GM23338 (cell line): ENCODE results near the gene GRIN3A. TPM values are rescaled to one million over a fixed set of nuclear protein-coding genes. Genes with fewer than 3 reads are reported as not detected.

Experiments
- ATAC-seq: fragments of 200-7000 bp; cut with Tn5 transposase; 3 replicates; pipeline ENCODE4 v1.9.1; 2020
- DNase-seq: peaks from one replicate; pipeline ENCODE4 v3.0.0-alpha.2; 2015; ENCODE audit warnings: low spot score
- H2AFZ ChIP-seq: fragments of 200-600 bp; sonication (generic); 2 replicates; pipeline ENCODE4 v1.8.0; 2016; ENCODE audit warnings: antibody characterized with exemption, mild to moderate bottlenecking, moderate library complexity
- H3F3A ChIP-seq: fragments of 200-600 bp; sonication (generic); replicated peaks from 2 replicates; pipeline ENCODE4 v1.8.0; 2017; ENCODE audit warnings: antibody characterized with exemption, mixed run types, low read depth
- H3K27ac ChIP-seq: fragments of 200-600 bp; sonication (generic); 2 replicates; pipeline ENCODE4 v1.6.1; 2016; ENCODE audit warnings: low read depth
- H3K27me3 ChIP-seq: fragments of 200-600 bp; sonication (generic); 2 replicates; pipeline ENCODE4 v1.8.0; 2016; ENCODE audit warnings: mild to moderate bottlenecking, mixed run types, moderate library complexity; ENCODE audit not compliant: insufficient read depth
- H3K36me3 ChIP-seq: fragments of 200-600 bp; sonication (generic); 2 replicates; pipeline ENCODE4 v1.8.0; 2016; ENCODE audit warnings: mild to moderate bottlenecking; ENCODE audit not compliant: insufficient read depth
- H3K4me1 ChIP-seq: fragments of 200-600 bp; sonication (generic); 2 replicates; pipeline ENCODE4 v1.8.0; 2016; ENCODE audit warnings: mild to moderate bottlenecking, moderate library complexity; ENCODE audit not compliant: insufficient read depth
- H3K4me2 ChIP-seq: fragments of 200-600 bp; sonication (generic); 2 replicates; pipeline ENCODE4 v1.7.1; 2017; ENCODE audit warnings: mixed run types
- H3K4me3 ChIP-seq: fragments of 200-600 bp; sonication (generic); 2 replicates; pipeline ENCODE4 v1.6.1; 2016; ENCODE audit warnings: mixed run types
- H3K79me2 ChIP-seq: fragments of 200-600 bp; sonication (generic); replicated peaks from 2 replicates; pipeline ENCODE4 v1.8.0; 2017; ENCODE audit warnings: mild to moderate bottlenecking; ENCODE audit not compliant: insufficient read depth
- H3K9me2 ChIP-seq: fragments of 200-600 bp; sonication (generic); 2 replicates; pipeline ENCODE4 v1.8.0; 2017; ENCODE audit not compliant: insufficient read depth
- H4K20me1 ChIP-seq: fragments of 200-600 bp; sonication (generic); replicated peaks from 2 replicates; pipeline ENCODE4 v1.8.0; 2017; ENCODE audit warnings: mild to moderate bottlenecking; ENCODE audit not compliant: insufficient read depth
- H3K27ac Mint-ChIP-seq: 2 replicates; pipeline ENCODE4 v1.8.0; 2020; ENCODE audit warnings: inconsistent platforms, mild to moderate bottlenecking, moderate library complexity, mixed read lengths
- H3K27me3 Mint-ChIP-seq: 3 replicates; pipeline ENCODE4 v1.8.0; 2022; ENCODE audit warnings: low read depth, mild to moderate bottlenecking, moderate library complexity, mixed read lengths, inconsistent platforms; ENCODE audit not compliant: insufficient read depth, poor library complexity
- H3K36me3 Mint-ChIP-seq: 3 replicates; pipeline ENCODE4 v1.8.0; 2021; ENCODE audit warnings: low read depth, mild to moderate bottlenecking, inconsistent platforms, moderate library complexity, mixed read lengths
- H3K4me1 Mint-ChIP-seq: 3 replicates; pipeline ENCODE4 v1.8.0; 2020; ENCODE audit warnings: mild to moderate bottlenecking, inconsistent platforms, mixed read lengths
- H3K4me3 Mint-ChIP-seq: 3 replicates; pipeline ENCODE4 v1.8.0; 2021; ENCODE audit warnings: moderate library complexity, mild to moderate bottlenecking, inconsistent platforms, mixed read lengths
- H3K9me3 Mint-ChIP-seq: 3 replicates; pipeline ENCODE4 v1.8.0; 2020; ENCODE audit warnings: moderate library complexity, mild to moderate bottlenecking, inconsistent platforms, mixed read lengths
- CREB1 ChIP-seq: fragments of 250-450 bp; sonication (Bioruptor Pico); IDR thresholded peaks from 2 replicates; pipeline ENCODE4 v1.5.0; 2020; ENCODE audit warnings: low read depth, mild to moderate bottlenecking, moderate library complexity
- EZH2phosphoT487 ChIP-seq: fragments of 200-600 bp; sonication (generic); IDR thresholded peaks from one replicate; pipeline ENCODE4 v1.8.1; 2018; ENCODE audit warnings: antibody characterized with exemption; ENCODE audit not compliant: unreplicated experiment
- ZNF331 ChIP-seq: fragments of 250-450 bp; sonication (Bioruptor Pico); IDR thresholded peaks from 2 replicates; pipeline ENCODE4 v1.5.0; 2020; ENCODE audit warnings: low read depth, mild to moderate bottlenecking, moderate library complexity
- polyA plus RNA-seq: library from polyadenylated mRNA; unstranded; fragments of >200 nt; fragmentation: Nextera tagmentation; extraction: Ambion mirVana; gene quantifications from 2 replicates; pipeline ENCODE4 v1.2.1, GENCODE V29; 2016
- total RNA-seq: library from RNA; depleted of rRNA; stranded (reverse); fragments of >200 nt; shearing (Covaris generic); gene quantifications from 2 replicates; pipeline ENCODE4 v1.2.3, GENCODE V29; 2014
- TF ChIP-seq, protein P1 (sequence below), 2 experiments: fragments of 200-600 bp in 1 of 2; sonication (generic) in 1 of 2; conservative IDR thresholded peaks; 2 replicates each; pipeline versions ENCODE4 v1.5.1 to v1.6.1; 2016 to 2017; ENCODE audit warnings: antibody characterized with exemption in 2 of 2, low read depth in 2 of 2, mild to moderate bottlenecking in 2 of 2, moderate library complexity in 1 of 2
- TF ChIP-seq, protein P2 (sequence below): IDR thresholded peaks from one replicate; pipeline ENCODE4 v1.6.1; 2018; ENCODE audit warnings: antibody characterized with exemption; ENCODE audit not compliant: unreplicated experiment
- TF ChIP-seq, protein P3 (sequence below): IDR thresholded peaks from 2 replicates; pipeline ENCODE4 v1.6.1; 2016; ENCODE audit warnings: antibody characterized with exemption

Gene GRIN3A
- total and polyA plus RNA-seq, 2 experiments from 2014 or later: 0.03 to 0.05 TPM

GRCh38 chr9:101530076-101530711 lies 208.3 kb downstream of the GRIN3A start:
- Histone ChIP-seq H3K4me2 (no peak overlapping the region), H3K4me1 (peaks cover 9% of the 10 kb centered on the region), H3K9me2 (no peaks in the 10 kb centered on the region), H2AFZ (no peak overlapping the region), H3K4me3 (no peak overlapping the region), H4K20me1 (no peaks in the 10 kb centered on the region), H3K27ac (no peak overlapping the region), H3K79me2 (peaks cover 14% of the 10 kb centered on the region), H3K27me3 (no peaks in the 10 kb centered on the region), H3K36me3 (no peaks in the 10 kb centered on the region), H3F3A (no peaks in the 10 kb centered on the region)
- ATAC-seq: peak; percentile 42
- H3K4me1 Mint-ChIP-seq: peaks cover 9% of the 10 kb centered on the region
- TF ChIP-seq, protein P1, sequence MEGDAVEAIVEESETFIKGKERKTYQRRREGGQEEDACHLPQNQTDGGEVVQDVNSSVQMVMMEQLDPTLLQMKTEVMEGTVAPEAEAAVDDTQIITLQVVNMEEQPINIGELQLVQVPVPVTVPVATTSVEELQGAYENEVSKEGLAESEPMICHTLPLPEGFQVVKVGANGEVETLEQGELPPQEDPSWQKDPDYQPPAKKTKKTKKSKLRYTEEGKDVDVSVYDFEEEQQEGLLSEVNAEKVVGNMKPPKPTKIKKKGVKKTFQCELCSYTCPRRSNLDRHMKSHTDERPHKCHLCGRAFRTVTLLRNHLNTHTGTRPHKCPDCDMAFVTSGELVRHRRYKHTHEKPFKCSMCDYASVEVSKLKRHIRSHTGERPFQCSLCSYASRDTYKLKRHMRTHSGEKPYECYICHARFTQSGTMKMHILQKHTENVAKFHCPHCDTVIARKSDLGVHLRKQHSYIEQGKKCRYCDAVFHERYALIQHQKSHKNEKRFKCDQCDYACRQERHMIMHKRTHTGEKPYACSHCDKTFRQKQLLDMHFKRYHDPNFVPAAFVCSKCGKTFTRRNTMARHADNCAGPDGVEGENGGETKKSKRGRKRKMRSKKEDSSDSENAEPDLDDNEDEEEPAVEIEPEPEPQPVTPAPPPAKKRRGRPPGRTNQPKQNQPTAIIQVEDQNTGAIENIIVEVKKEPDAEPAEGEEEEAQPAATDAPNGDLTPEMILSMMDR (conservative IDR thresholded peaks at IDR 0.05; ENCODE audit: low read depth in 2 of 2): peak; percentile 94
- TF ChIP-seq, protein P2, sequence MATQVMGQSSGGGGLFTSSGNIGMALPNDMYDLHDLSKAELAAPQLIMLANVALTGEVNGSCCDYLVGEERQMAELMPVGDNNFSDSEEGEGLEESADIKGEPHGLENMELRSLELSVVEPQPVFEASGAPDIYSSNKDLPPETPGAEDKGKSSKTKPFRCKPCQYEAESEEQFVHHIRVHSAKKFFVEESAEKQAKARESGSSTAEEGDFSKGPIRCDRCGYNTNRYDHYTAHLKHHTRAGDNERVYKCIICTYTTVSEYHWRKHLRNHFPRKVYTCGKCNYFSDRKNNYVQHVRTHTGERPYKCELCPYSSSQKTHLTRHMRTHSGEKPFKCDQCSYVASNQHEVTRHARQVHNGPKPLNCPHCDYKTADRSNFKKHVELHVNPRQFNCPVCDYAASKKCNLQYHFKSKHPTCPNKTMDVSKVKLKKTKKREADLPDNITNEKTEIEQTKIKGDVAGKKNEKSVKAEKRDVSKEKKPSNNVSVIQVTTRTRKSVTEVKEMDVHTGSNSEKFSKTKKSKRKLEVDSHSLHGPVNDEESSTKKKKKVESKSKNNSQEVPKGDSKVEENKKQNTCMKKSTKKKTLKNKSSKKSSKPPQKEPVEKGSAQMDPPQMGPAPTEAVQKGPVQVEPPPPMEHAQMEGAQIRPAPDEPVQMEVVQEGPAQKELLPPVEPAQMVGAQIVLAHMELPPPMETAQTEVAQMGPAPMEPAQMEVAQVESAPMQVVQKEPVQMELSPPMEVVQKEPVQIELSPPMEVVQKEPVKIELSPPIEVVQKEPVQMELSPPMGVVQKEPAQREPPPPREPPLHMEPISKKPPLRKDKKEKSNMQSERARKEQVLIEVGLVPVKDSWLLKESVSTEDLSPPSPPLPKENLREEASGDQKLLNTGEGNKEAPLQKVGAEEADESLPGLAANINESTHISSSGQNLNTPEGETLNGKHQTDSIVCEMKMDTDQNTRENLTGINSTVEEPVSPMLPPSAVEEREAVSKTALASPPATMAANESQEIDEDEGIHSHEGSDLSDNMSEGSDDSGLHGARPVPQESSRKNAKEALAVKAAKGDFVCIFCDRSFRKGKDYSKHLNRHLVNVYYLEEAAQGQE: no peak
- DNase-seq: peak; percentile 89
- H3K27me3 Mint-ChIP-seq: peaks cover 7% of the 10 kb centered on the region
- H3K4me3 Mint-ChIP-seq: no peak overlapping the region
- no peaks in the 10 kb centered on the region for H3K9me3 Mint-ChIP-seq
- no peaks in the 10 kb centered on the region; the same call in 2 of the 3 replicates for H3K36me3 Mint-ChIP-seq
- H3K27ac Mint-ChIP-seq: no peak overlapping the region

GRCh38 chr9:101528015-101528414 lies 210.4 kb downstream of the GRIN3A start:
- no peaks in the 10 kb centered on the region for H3K36me3 ChIP-seq
- no peaks in the 10 kb centered on the region; the same call in 1 of the 3 replicates for H3K9me3 Mint-ChIP-seq
- no peak overlapping the region for H3K4me3 ChIP-seq

DNA sequence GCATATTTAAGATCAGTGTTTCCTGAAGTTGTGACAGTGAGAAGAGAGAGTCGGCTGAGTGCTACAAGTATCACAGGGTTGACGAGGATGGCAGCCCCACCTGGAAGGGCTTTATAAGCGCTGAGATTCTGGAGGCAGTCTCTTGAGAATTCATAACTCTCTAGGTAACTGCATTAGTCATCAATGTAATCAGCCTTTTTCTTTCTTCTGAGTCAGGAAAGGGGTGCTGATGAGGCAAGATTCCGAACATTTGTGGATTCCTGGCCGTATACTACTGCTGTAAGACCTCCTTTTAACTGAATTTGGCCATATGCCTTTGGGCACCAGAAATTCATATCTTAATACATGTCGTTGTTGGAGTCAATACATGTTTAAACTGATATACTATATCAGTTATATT lies 211.4 kb downstream of the GRIN3A start:
- Histone ChIP-seq H3K4me2 (no peak overlapping the region), H3K4me1 (no peaks in the 10 kb centered on the region), H3K79me2 (no peaks in the 10 kb centered on the region), H3F3A (no peaks in the 10 kb centered on the region), H3K27me3 (no peaks in the 10 kb centered on the region), H3K4me3 (no peak overlapping the region), H3K9me2 (no peaks in the 10 kb centered on the region), H3K27ac (no peak overlapping the region), H2AFZ (peak overlapping the region; percentile 50), H4K20me1 (no peaks in the 10 kb centered on the region), H3K36me3 (no peaks in the 10 kb centered on the region)
- Mint-ChIP-seq H3K27ac (no peak overlapping the region), H3K27me3 (no peaks in the 10 kb centered on the region), H3K9me3 (no peaks in the 10 kb centered on the region; the same call in 1 of the 3 replicates), H3K36me3 (no peaks in the 10 kb centered on the region), H3K4me1 (peaks cover 19% of the 10 kb centered on the region), H3K4me3 (no peak overlapping the region)
- no peak for ATAC-seq
- DNase-seq: no peak
- TF ChIP-seq, protein P3, sequence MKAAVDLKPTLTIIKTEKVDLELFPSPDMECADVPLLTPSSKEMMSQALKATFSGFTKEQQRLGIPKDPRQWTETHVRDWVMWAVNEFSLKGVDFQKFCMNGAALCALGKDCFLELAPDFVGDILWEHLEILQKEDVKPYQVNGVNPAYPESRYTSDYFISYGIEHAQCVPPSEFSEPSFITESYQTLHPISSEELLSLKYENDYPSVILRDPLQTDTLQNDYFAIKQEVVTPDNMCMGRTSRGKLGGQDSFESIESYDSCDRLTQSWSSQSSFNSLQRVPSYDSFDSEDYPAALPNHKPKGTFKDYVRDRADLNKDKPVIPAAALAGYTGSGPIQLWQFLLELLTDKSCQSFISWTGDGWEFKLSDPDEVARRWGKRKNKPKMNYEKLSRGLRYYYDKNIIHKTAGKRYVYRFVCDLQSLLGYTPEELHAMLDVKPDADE: no peak
- no peak for TF ChIP-seq EZH2phosphoT487
- TF ChIP-seq, protein P1 (conservative IDR thresholded peaks at IDR 0.05; ENCODE audit: low read depth in 2 of 2): no peak
- TF ChIP-seq ZNF331: no peak
- TF ChIP-seq CREB1: no peak

More at GRCh38 chr9:101528015-101528414, 210.4 kb downstream of the GRIN3A start:
- Mint-ChIP-seq H3K27me3 (no peaks in the 10 kb centered on the region), H3K36me3 (no peaks in the 10 kb centered on the region; the same call in 2 of the 3 replicates), H3K4me1 (peaks cover 22% of the 10 kb centered on the region), H3K4me3 (no peak overlapping the region), H3K27ac (no peak overlapping the region)
- ATAC-seq: no peak
- Histone ChIP-seq H4K20me1 (no peaks in the 10 kb centered on the region), H3K27ac (no peak overlapping the region), H3K9me2 (no peaks in the 10 kb centered on the region), H3K4me2 (no peak overlapping the region), H3K4me1 (peaks cover 4% of the 10 kb centered on the region), H3K27me3 (no peaks in the 10 kb centered on the region), H3K79me2 (no peaks in the 10 kb centered on the region), H2AFZ (no peak overlapping the region), H3F3A (no peaks in the 10 kb centered on the region)
- TF ChIP-seq CREB1 (no peak), ZNF331 (no peak)
- DNase-seq: no peak
